BE2C (cell line): ENCODE data around the gene TMEM267. TPM values are rescaled to one million over a fixed set of nuclear protein-coding genes. Genes with fewer than 3 reads are reported as not detected.

Experiments
- DNase-seq: peaks from one replicate; pipeline ENCODE4 v3.0.0-alpha.2; 2020
- H3K27me3 ChIP-seq: fragments of 250-450 bp; sonication (Bioruptor Pico); 2 replicates; pipeline ENCODE4 v1.5.1; 2020; ENCODE audit warnings: mild to moderate bottlenecking
- H3K36me3 ChIP-seq: fragments of 250-450 bp; sonication (Bioruptor Pico); 2 replicates; pipeline ENCODE4 v1.5.1; 2020; ENCODE audit warnings: mild to moderate bottlenecking
- H3K4me1 ChIP-seq: fragments of 250-450 bp; sonication (Bioruptor Pico); 2 replicates; pipeline ENCODE4 v1.5.1; 2020
- H3K4me3 ChIP-seq: 2 replicates; pipeline ENCODE4 v1.5.1; 2011; ENCODE audit warnings: low read depth, low read length
- H3K9me3 ChIP-seq: fragments of 250-450 bp; sonication (Bioruptor Pico); 2 replicates; pipeline ENCODE4 v1.5.1; 2020
- CTCF ChIP-seq: IDR thresholded peaks from 2 replicates; pipeline ENCODE4 v1.5.1; 2012; ENCODE audit warnings: mild to moderate bottlenecking, low read depth, low read length
- polyA plus RNA-seq: library from polyadenylated mRNA; unstranded; fragments of >200 nt; gene quantifications from one replicate; pipeline ENCODE4 v1.2.1, GENCODE V29; 2012; ENCODE audit warnings: low read depth, missing spikeins; ENCODE audit not compliant: insufficient read length, insufficient read depth

The TMEM267 gene
- 11.8 TPM for polyA plus RNA-seq

GRCh38 chr5:43483298-43484105 lies at the start of gene TMEM267:
TSS of gene TMEM267 (minus strand) at chr5:43483865. CDS start at chr5:43453969, 29,896 bp downstream.
- TF ChIP-seq CTCF = 0 out of 2 replicates have a peak, but pooled peaks have one; percentile 3
- H3K27me3 ChIP-seq = no peaks in the 10 kb centered on the region
- peak within 1 kb of the TSS; percentile 90 for H3K4me3 ChIP-seq
- peak; percentile 93 for DNase-seq
- H3K9me3 ChIP-seq = no peaks in the 10 kb centered on the region
- peaks cover 6% of the 10 kb centered on the region; the same call in 1 of the 2 replicates for H3K36me3 ChIP-seq
- H3K4me1 ChIP-seq = peaks cover 2% of the 10 kb centered on the region; the same call in 1 of the 2 replicates

DNA sequence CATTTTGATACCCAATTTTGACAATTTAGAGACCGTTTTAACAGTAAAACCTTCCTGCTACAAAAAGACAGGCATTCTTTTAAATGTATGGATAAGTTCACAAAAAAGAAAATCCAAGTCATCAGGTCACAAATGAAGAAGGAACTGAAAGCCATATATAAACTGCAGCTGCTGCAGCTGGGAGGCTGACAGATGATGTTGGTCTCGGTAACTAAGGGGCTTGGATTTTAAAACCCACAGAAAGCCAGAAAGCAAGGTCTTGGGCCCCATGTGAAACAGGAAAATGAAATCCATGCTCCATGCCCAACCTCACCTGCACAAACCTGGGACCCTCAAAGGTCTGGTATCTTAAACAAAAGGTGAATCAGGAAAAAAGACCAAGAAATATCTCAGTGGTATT lies 47.0 kb upstream of the TMEM267 start:
- DNase-seq = no peak
- H3K4me1 ChIP-seq = no peaks in the 10 kb centered on the region
- no peak overlapping the region for H3K4me3 ChIP-seq
- no peak for TF ChIP-seq CTCF
- no peaks in the 10 kb centered on the region for H3K9me3 ChIP-seq
- H3K36me3 ChIP-seq = peaks cover 77% of the 10 kb centered on the region
- no peaks in the 10 kb centered on the region for H3K27me3 ChIP-seq

- TF ChIP-seq CTCF = no peak
- peaks cover 28% of the 10 kb centered on the region for H3K36me3 ChIP-seq
- no peaks in the 10 kb centered on the region for H3K27me3 ChIP-seq
- peak; percentile 72 for DNase-seq
- no peaks in the 10 kb centered on the region for H3K9me3 ChIP-seq
- peaks cover 16% of the 10 kb centered on the region; the same call in 1 of the 2 replicates for H3K4me1 ChIP-seq
- H3K4me3 ChIP-seq = no peak overlapping the region; the same call in 1 of the 2 replicates
These were observed 40.0 kb upstream of the TMEM267 start for GRCh38 chr5:43523662-43524072.

DNA sequence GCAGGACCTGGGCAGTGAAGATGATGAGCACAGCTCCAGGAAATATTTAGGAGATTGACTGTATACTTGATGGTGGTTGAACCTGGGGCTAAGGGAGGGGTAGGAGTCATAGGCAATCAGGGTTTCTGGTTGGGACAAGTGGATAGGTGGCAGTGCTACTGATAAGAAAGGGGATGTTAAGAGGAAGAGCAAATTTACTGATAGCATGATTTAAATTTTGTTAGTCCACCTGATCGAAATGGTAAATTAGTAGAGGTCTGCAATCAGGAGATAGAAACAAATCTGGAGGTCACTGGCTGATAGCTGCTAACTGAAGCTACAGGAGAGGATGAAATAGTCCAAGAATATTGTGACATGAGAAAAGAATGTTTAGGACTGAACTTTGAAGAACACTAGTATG lies 37.0 kb upstream of the TMEM267 start:
- H3K4me1 ChIP-seq = peaks cover 16% of the 10 kb centered on the region; the same call in 1 of the 2 replicates
- no peak for TF ChIP-seq CTCF
- H3K27me3 ChIP-seq = no peaks in the 10 kb centered on the region
- no peak overlapping the region for H3K4me3 ChIP-seq
- DNase-seq = no peak
- H3K36me3 ChIP-seq = peaks cover 11% of the 10 kb centered on the region
- no peaks in the 10 kb centered on the region for H3K9me3 ChIP-seq

DNA sequence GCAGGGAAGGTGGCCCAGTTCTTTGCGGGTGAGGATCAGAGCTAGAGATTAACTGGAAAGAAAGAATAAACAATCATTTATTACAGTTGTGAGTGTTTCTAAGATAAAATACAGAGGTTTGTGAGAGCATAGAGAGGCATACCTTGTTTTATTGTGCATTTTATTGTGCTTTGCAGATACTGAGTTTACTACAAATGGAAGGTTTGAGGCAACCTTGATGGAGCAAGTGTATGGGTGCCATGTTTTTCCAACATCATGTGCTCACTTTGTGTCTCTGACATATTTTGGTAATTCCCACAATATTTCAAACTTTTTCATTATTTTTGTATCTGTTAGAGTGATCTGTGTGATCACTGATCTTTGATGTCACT lies 32.0 kb upstream of the TMEM267 start:
- Histone ChIP-seq H3K4me1 (no peaks in the 10 kb centered on the region), H3K9me3 (no peaks in the 10 kb centered on the region), H3K4me3 (peak overlapping the region; percentile 94), H3K36me3 (no peaks in the 10 kb centered on the region), H3K27me3 (no peaks in the 10 kb centered on the region)
- no peak for DNase-seq
- no peak for TF ChIP-seq CTCF
